ENCODE data around the gene ENO2. TPM values are rescaled to one million over a fixed set of nuclear protein-coding genes. Genes with fewer than 3 reads are reported as not detected.

The ENO2 gene
- total RNA-seq, 1 experiment from 2014 or later: 33.5 TPM

DNA sequence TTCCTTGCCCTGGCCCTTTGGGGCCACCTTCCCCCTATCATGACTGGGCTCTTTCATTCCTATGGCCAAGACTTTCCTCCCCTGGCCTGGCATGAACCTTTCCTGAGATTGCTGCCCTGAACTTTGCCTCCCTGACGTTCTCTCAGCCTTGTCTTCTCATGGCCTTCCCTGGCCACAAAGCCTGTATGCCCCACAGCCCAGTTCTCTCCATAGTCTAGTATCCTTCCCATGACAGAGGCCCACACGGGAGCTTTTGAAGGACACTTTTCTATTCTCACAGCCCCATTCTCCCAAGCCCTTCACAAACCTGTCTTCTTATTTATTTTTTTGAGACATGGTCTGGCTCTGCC lies 24.8 kb downstream of the ENO2 start:
- ATAC-seq: no peak

DNA sequence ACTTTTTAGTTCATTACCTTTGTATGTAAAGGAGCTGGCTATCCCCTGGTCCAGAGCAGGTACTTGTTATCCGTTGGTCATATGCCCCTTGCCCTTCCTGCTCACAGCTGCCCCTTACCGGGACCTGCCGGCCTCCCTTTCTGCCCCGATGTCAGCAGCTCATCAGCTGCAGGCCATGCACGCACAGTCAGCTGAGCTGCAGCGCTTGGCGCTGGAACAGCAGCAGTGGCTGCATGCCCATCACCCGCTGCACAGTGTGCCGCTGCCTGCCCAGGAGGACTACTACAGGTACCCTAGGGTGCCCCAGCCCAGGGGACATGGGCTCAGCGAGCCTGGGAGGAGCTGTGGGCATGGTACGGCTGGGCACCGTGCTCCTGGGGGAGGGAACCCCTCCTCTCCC lies 26.9 kb downstream of the ENO2 start:
- CTCF ChIA-PET: no interaction called here
- no TSS peak for BruUV-seq (replicated peaks)
- in situ Hi-C loops (cut with HindIII; ENCODE audit: low pct_unique_long_range_greater_than_20kb, low sequenced_read_pairs) (no loop called here), intact Hi-C loops (cut with micrococcal nuclease; ENCODE audit: unreplicated experiment) (loop anchor here (10.0 kb wide), 1 partner anchor 174 kb away; no protein-coding TSS in a partner anchor)
- ATAC-seq: no peak
- Histone ChIP-seq H3K36me3 (ENCODE audit: control insufficient read depth, insufficient read depth, low read length) (no peaks in the 10 kb centered on the region; the same call in 1 of the 2 replicates), H3K27ac (ENCODE audit: low read length) (peak overlapping the region; percentile 57; the same call in 1 of the 2 replicates), H3K4me3 (ENCODE audit: low read depth in 2 of 2, low read length in 2 of 2) (no peak overlapping the region), H3K4me1 (ENCODE audit: control insufficient read depth, insufficient read depth, low read length) (peaks cover 50% of the 10 kb centered on the region), H3K9me3 (ENCODE audit: control insufficient read depth, insufficient read depth, low read depth, low read length) (no peaks in the 10 kb centered on the region), H3K27me3 (ENCODE audit: control insufficient read depth, insufficient read depth, low read length) (no peaks in the 10 kb centered on the region)
- POLR2A ChIA-PET: no interaction called here
- TF ChIP-seq, protein P1, sequence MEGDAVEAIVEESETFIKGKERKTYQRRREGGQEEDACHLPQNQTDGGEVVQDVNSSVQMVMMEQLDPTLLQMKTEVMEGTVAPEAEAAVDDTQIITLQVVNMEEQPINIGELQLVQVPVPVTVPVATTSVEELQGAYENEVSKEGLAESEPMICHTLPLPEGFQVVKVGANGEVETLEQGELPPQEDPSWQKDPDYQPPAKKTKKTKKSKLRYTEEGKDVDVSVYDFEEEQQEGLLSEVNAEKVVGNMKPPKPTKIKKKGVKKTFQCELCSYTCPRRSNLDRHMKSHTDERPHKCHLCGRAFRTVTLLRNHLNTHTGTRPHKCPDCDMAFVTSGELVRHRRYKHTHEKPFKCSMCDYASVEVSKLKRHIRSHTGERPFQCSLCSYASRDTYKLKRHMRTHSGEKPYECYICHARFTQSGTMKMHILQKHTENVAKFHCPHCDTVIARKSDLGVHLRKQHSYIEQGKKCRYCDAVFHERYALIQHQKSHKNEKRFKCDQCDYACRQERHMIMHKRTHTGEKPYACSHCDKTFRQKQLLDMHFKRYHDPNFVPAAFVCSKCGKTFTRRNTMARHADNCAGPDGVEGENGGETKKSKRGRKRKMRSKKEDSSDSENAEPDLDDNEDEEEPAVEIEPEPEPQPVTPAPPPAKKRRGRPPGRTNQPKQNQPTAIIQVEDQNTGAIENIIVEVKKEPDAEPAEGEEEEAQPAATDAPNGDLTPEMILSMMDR (IDR thresholded peaks at IDR 0.05): no peak
- TF ChIP-seq SIN3A (IDR thresholded peaks at IDR 0.05; ENCODE audit: borderline replicate concordance, insufficient read depth, low read depth, low read length): no peak
- no peak for TF ChIP-seq POLR2AphosphoS5 (IDR thresholded peaks at IDR 0.05; ENCODE audit: low read depth, low read length)
- no peak for TF ChIP-seq TCF7L2 (IDR thresholded peaks at IDR 0.05; ENCODE audit: low read depth, low read length)
- TF ChIP-seq, protein P2, sequence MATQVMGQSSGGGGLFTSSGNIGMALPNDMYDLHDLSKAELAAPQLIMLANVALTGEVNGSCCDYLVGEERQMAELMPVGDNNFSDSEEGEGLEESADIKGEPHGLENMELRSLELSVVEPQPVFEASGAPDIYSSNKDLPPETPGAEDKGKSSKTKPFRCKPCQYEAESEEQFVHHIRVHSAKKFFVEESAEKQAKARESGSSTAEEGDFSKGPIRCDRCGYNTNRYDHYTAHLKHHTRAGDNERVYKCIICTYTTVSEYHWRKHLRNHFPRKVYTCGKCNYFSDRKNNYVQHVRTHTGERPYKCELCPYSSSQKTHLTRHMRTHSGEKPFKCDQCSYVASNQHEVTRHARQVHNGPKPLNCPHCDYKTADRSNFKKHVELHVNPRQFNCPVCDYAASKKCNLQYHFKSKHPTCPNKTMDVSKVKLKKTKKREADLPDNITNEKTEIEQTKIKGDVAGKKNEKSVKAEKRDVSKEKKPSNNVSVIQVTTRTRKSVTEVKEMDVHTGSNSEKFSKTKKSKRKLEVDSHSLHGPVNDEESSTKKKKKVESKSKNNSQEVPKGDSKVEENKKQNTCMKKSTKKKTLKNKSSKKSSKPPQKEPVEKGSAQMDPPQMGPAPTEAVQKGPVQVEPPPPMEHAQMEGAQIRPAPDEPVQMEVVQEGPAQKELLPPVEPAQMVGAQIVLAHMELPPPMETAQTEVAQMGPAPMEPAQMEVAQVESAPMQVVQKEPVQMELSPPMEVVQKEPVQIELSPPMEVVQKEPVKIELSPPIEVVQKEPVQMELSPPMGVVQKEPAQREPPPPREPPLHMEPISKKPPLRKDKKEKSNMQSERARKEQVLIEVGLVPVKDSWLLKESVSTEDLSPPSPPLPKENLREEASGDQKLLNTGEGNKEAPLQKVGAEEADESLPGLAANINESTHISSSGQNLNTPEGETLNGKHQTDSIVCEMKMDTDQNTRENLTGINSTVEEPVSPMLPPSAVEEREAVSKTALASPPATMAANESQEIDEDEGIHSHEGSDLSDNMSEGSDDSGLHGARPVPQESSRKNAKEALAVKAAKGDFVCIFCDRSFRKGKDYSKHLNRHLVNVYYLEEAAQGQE (IDR thresholded peaks at IDR 0.05; ENCODE audit: insufficient read depth in 1 of 2, low read depth in 2 of 2, low read length in 1 of 2): no peak
- DNase-seq (ENCODE audit: low read depth, low spot score): no peak

More for the DNA sequence above, 24.8 kb downstream of the ENO2 start:
- intact Hi-C loops (cut with micrococcal nuclease; ENCODE audit: unreplicated experiment) (no loop called here), in situ Hi-C loops (cut with HindIII; ENCODE audit: low pct_unique_long_range_greater_than_20kb, low sequenced_read_pairs) (no loop called here)
- CTCF ChIA-PET: no interaction called here
- Histone ChIP-seq H3K27ac (ENCODE audit: low read length) (no peak overlapping the region), H3K27me3 (ENCODE audit: control insufficient read depth, insufficient read depth, low read length) (no peaks in the 10 kb centered on the region), H3K4me1 (ENCODE audit: control insufficient read depth, insufficient read depth, low read length) (peaks cover 40% of the 10 kb centered on the region), H3K36me3 (ENCODE audit: control insufficient read depth, insufficient read depth, low read length) (peaks cover 3% of the 10 kb centered on the region; the same call in 1 of the 2 replicates), H3K9me3 (ENCODE audit: control insufficient read depth, insufficient read depth, low read depth, low read length) (no peaks in the 10 kb centered on the region), H3K4me3 (ENCODE audit: low read depth in 2 of 2, low read length in 2 of 2) (no peak overlapping the region)
- TF ChIP-seq, protein P2 (IDR thresholded peaks at IDR 0.05; ENCODE audit: insufficient read depth in 1 of 2, low read depth in 2 of 2, low read length in 1 of 2): no peak
- TF ChIP-seq, protein P1 (IDR thresholded peaks at IDR 0.05): no peak
- TF ChIP-seq POLR2AphosphoS5 (IDR thresholded peaks at IDR 0.05; ENCODE audit: low read depth, low read length): peak; percentile 7; the same call in 1 of the 2 replicates
- no peak for TF ChIP-seq SIN3A (IDR thresholded peaks at IDR 0.05; ENCODE audit: borderline replicate concordance, insufficient read depth, low read depth, low read length)
- TF ChIP-seq TCF7L2 (IDR thresholded peaks at IDR 0.05; ENCODE audit: low read depth, low read length): no peak
- BruUV-seq (replicated peaks): no TSS peak
- no peak for DNase-seq (ENCODE audit: low read depth, low spot score)
- POLR2A ChIA-PET: interaction anchor here (0.6 kb wide), 1 partner anchor 33 kb away, joined by 3 read pairs; no protein-coding TSS in a partner anchor
